H9 (cell line): Measurements from ENCODE around the gene ARHGEF12. TPM values are rescaled to one million over a fixed set of nuclear protein-coding genes. Genes with fewer than 3 reads are reported as not detected.

Experiments
- DNase-seq: peaks from one replicate; pipeline ENCODE4 v3.0.0-alpha.2; 2017
- H2AFZ ChIP-seq: one replicate; pipeline ENCODE4 v1.6.1; 2013; ENCODE audit warnings: mild to moderate bottlenecking, low read length, control low read depth, moderate library complexity
- H2AK5ac ChIP-seq: 2 replicates; pipeline ENCODE4 v1.6.1; 2013; ENCODE audit warnings: low read length, control low read depth, mixed read lengths; ENCODE audit not compliant: insufficient read length
- H2BK120ac ChIP-seq: one replicate; pipeline ENCODE4 v1.6.1; 2013; ENCODE audit warnings: low read depth, mild to moderate bottlenecking, low read length, control low read depth, inconsistent platforms; ENCODE audit not compliant: poor library complexity, severe bottlenecking
- H2BK12ac ChIP-seq: 2 replicates; pipeline ENCODE4 v1.6.1; 2013; ENCODE audit warnings: low read length, control low read depth, mixed read lengths, low read depth; ENCODE audit not compliant: insufficient read length
- H2BK15ac ChIP-seq: 2 replicates; pipeline ENCODE4 v1.6.1; 2013; ENCODE audit warnings: low read depth, low read length, control low read depth
- H2BK20ac ChIP-seq: one replicate; pipeline ENCODE4 v1.6.1; 2013; ENCODE audit warnings: low read depth, mild to moderate bottlenecking, low read length, control low read depth, inconsistent platforms; ENCODE audit not compliant: poor library complexity, severe bottlenecking
- H2BK5ac ChIP-seq: 2 replicates; pipeline ENCODE4 v1.6.1; 2013; ENCODE audit warnings: low read length, control low read depth, mixed read lengths; ENCODE audit not compliant: insufficient read length
- H3K14ac ChIP-seq: 2 replicates; pipeline ENCODE4 v1.6.1; 2013; ENCODE audit warnings: low read length, control low read depth; ENCODE audit not compliant: insufficient read depth
- H3K18ac ChIP-seq: 2 replicates; pipeline ENCODE4 v1.6.1; 2013; ENCODE audit warnings: low read depth, mild to moderate bottlenecking, mixed read lengths, low read length, control low read depth; ENCODE audit not compliant: insufficient read length
- H3K23ac ChIP-seq: 2 replicates; pipeline ENCODE4 v1.6.1; 2013; ENCODE audit warnings: low read length, control low read depth, mixed read lengths, low read depth; ENCODE audit not compliant: insufficient read length
- H3K23me2 ChIP-seq: 2 replicates; pipeline ENCODE4 v1.6.1; 2013; ENCODE audit warnings: low read depth, mild to moderate bottlenecking, mixed read lengths, low read length, control low read depth; ENCODE audit not compliant: insufficient read length, poor library complexity, severe bottlenecking
- H3K27ac ChIP-seq: 2 replicates; pipeline ENCODE4 v1.5.1; 2013; ENCODE audit warnings: low read length, control low read depth, mixed read lengths, low read depth; ENCODE audit not compliant: insufficient read length
- H3K27me3 ChIP-seq: 2 replicates; pipeline ENCODE4 v1.6.1; 2013; ENCODE audit warnings: low read length, control low read depth, inconsistent platforms; ENCODE audit not compliant: insufficient read depth
- H3K4ac ChIP-seq: 2 replicates; pipeline ENCODE4 v1.6.1; 2013; ENCODE audit warnings: low read depth, mild to moderate bottlenecking, control low read depth, inconsistent platforms, low read length, moderate library complexity
- H3K4me1 ChIP-seq: 2 replicates; pipeline ENCODE4 v1.6.1; 2013; ENCODE audit warnings: low read length, control low read depth, inconsistent platforms; ENCODE audit not compliant: insufficient read depth
- H3K4me2 ChIP-seq: 2 replicates; pipeline ENCODE4 v1.6.1; 2013; ENCODE audit warnings: low read length, control low read depth, mixed read lengths; ENCODE audit not compliant: insufficient read length, insufficient read depth
- H3K56ac ChIP-seq: 2 replicates; pipeline ENCODE4 v1.6.1; 2013; ENCODE audit warnings: low read depth, mild to moderate bottlenecking, mixed read lengths, low read length, control low read depth; ENCODE audit not compliant: insufficient read length
- H3K79me1 ChIP-seq: 2 replicates; pipeline ENCODE4 v1.6.1; 2013; ENCODE audit warnings: low read depth, mild to moderate bottlenecking, moderate library complexity, low read length, control low read depth, inconsistent platforms; ENCODE audit not compliant: insufficient read depth, poor library complexity, severe bottlenecking
- H3K79me2 ChIP-seq: 2 replicates; pipeline ENCODE4 v1.6.1; 2013; ENCODE audit warnings: low read length, control low read depth, inconsistent platforms; ENCODE audit not compliant: insufficient read depth
- H3K9ac ChIP-seq: 2 replicates; pipeline ENCODE4 v1.6.1; 2013; ENCODE audit warnings: low read length, control low read depth, mixed read lengths; ENCODE audit not compliant: insufficient read length; ENCODE audit errors: extremely low read depth
- H3K9me3 ChIP-seq: one replicate; pipeline ENCODE4 v1.6.1; 2013; ENCODE audit warnings: low read depth, low read length, inconsistent platforms; ENCODE audit not compliant: control insufficient read depth
- H3T11ph ChIP-seq: one replicate; pipeline ENCODE4 v1.6.1; 2013; ENCODE audit warnings: mild to moderate bottlenecking, low read length, control low read depth, inconsistent platforms
- H4K20me1 ChIP-seq: one replicate; pipeline ENCODE4 v1.6.1; 2013; ENCODE audit not compliant: control insufficient read depth, insufficient read length, insufficient read depth
- H4K5ac ChIP-seq: 2 replicates; pipeline ENCODE4 v1.6.1; 2013; ENCODE audit warnings: low read depth, mild to moderate bottlenecking, mixed read lengths, low read length, control low read depth; ENCODE audit not compliant: insufficient read length
- H4K8ac ChIP-seq: replicated peaks from 2 replicates; pipeline ENCODE4 v1.6.1; 2013; ENCODE audit warnings: low read length, control low read depth, mixed read lengths, low read depth; ENCODE audit not compliant: insufficient read length
- H4K91ac ChIP-seq: 2 replicates; pipeline ENCODE4 v1.6.1; 2013; ENCODE audit warnings: low read depth, mild to moderate bottlenecking, moderate library complexity, mixed read lengths, low read length, control low read depth; ENCODE audit not compliant: insufficient read length
- H3K27ac Mint-ChIP-seq, 3 experiments: 2 replicates in 2 of 3; 3 replicates in 1 of 3; pipeline ENCODE4 v1.8.0; 2020 to 2021; ENCODE audit warnings: mixed read lengths in 3 of 3, mild to moderate bottlenecking in 1 of 3, moderate library complexity in 1 of 3
- H3K27me3 Mint-ChIP-seq: 2 replicates; pipeline ENCODE4 v1.8.0; 2021; ENCODE audit warnings: low read depth, mild to moderate bottlenecking, moderate library complexity, mixed read lengths
- H3K36me3 Mint-ChIP-seq, 3 experiments: 2 replicates in 2 of 3; 3 replicates in 1 of 3; pipeline ENCODE4 v1.8.0; 2020 to 2021; ENCODE audit warnings: low read depth in 3 of 3, mixed read lengths in 3 of 3; ENCODE audit not compliant: insufficient read depth in 1 of 3
- H3K4me1 Mint-ChIP-seq, 2 experiments: 2 replicates each; pipeline ENCODE4 v1.8.0; 2020; ENCODE audit warnings: mixed read lengths in 2 of 2
- H3K4me3 Mint-ChIP-seq, 2 experiments: 2 replicates in 1 of 2; 3 replicates in 1 of 2; pipeline ENCODE4 v1.8.0; 2020 to 2021; ENCODE audit warnings: mild to moderate bottlenecking in 2 of 2, mixed read lengths in 2 of 2, moderate library complexity in 1 of 2
- H3K9me3 Mint-ChIP-seq, 2 experiments: 2 replicates in 1 of 2; 3 replicates in 1 of 2; pipeline ENCODE4 v1.8.0; 2020; ENCODE audit warnings: mild to moderate bottlenecking in 2 of 2, mixed read lengths in 2 of 2, moderate library complexity in 1 of 2
- CTCF ChIP-seq: fragments of 200-600 bp; sonication (generic); conservative IDR thresholded peaks from 3 replicates; pipeline ENCODE4 v1.8.0; 2021; ENCODE audit warnings: antibody characterized with exemption, mild to moderate bottlenecking
- WGBS: extraction: QIAGEN DNeasy Blood & Tissue Kit; methylation state at CpG from one replicate; pipeline ENCODE4 v1.1.7; 2013; ENCODE audit warnings: missing lambda C conversion rate, low lambda C conversion rate, mixed read lengths; ENCODE audit not compliant: insufficient read length; ENCODE audit errors: extremely low coverage; 5-methylcytosine and 5-hydroxymethylcytosine counted together
- total RNA-seq: library from RNA; stranded (reverse); gene quantifications from 2 replicates; pipeline ENCODE4 v1.2.1, GENCODE V29; 2021

The ARHGEF12 gene
- total RNA-seq, 1 experiment from 2014 or later: 27.0 TPM

DNA sequence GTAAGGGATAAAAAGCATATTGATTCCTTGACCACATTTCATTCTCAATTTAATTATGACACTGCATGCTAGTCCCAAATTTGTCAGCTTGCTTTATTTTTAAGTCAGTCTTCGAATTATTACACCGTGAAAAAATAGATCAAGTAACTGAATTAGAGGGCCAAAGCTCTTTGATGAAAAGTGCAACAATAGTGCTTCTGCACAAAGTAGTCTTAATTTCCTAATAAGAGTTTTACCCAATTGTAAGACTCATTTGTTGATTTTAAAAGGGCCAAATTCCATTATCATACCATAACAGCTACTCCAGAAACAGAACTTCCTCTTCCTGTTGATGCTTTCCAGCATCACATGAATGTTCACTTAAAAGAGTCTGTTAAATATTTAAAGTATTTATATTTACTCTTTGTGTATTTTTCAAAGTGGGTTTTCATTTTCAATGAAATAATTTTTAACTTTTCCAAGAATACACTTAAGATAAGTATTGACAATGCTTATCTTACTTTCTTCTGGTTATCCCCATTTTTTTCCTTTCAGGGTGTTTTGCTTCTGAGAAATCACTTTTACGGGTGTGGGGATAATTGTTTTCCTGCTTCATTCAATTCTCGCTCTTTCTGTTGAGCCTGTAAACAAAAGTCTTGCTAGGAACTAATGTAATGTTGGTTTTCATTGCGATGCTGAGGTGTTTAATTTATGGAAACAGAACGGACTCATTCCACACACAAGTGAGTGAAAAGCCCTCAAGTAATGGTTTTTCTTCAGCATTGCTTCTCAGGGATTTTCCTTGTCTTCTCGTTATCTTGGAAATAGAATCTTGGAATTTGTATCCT is 2.1 kb downstream of the ARHGEF12 start:
- H3K23me2 ChIP-seq: peaks cover 17% of the 10 kb centered on the region
- no peak overlapping the region for H3K18ac ChIP-seq
- H4K91ac ChIP-seq: no peak overlapping the region
- H3K79me1 ChIP-seq: peaks cover 1% of the 10 kb centered on the region
- peaks cover 4% of the 10 kb centered on the region; the same call in 1 of the 2 replicates for H3K4me1 ChIP-seq
- Mint-ChIP-seq H3K4me1 (peaks cover 31 to 38% of the 10 kb centered on the region in 2 experiments), H3K4me3 (peak overlapping the region; percentile 94 to 97), H3K9me3 (no peaks in the 10 kb centered on the region), H3K36me3 (no peaks in the 10 kb centered on the region), H3K27me3 (no peaks in the 10 kb centered on the region), H3K27ac (no peak overlapping the region)
- H3K4me2 ChIP-seq: peak overlapping the region; percentile 96
- no peaks in the 10 kb centered on the region for H4K20me1 ChIP-seq
- WGBS: no CpG with 5 or more reads among the region's 7 CpGs
- no peak for DNase-seq
- H3K27me3 ChIP-seq: no peaks in the 10 kb centered on the region
- H3K56ac ChIP-seq: no peak overlapping the region
- H4K5ac ChIP-seq: no peak overlapping the region
- H3K79me2 ChIP-seq: peaks cover 10% of the 10 kb centered on the region
- TF ChIP-seq CTCF: no peak
- H3K9me3 ChIP-seq: no peaks in the 10 kb centered on the region
- no peak overlapping the region for H2BK15ac ChIP-seq
- H3T11ph ChIP-seq: no peak overlapping the region
- H2BK5ac ChIP-seq: no peak overlapping the region
- no peak overlapping the region for H3K9ac ChIP-seq
- no peak overlapping the region for H2BK120ac ChIP-seq
- no peak overlapping the region for H3K14ac ChIP-seq
- no peak overlapping the region for H3K23ac ChIP-seq
- no peak overlapping the region for H2BK12ac ChIP-seq
- H3K27ac ChIP-seq: no peak overlapping the region
- H2AFZ ChIP-seq: no peak overlapping the region
- H2BK20ac ChIP-seq: no peak overlapping the region
- H2AK5ac ChIP-seq: no peak overlapping the region
- no peak overlapping the region for H3K4ac ChIP-seq
- H4K8ac ChIP-seq: no peak overlapping the region
